ENCODE results near the gene ABL2. TPM values are rescaled to one million over a fixed set of nuclear protein-coding genes. Genes with fewer than 3 reads are reported as not detected.

The ABL2 gene
- total RNA-seq, 2 experiments from 2014 or later: 15.8 to 16.4 TPM

GRCh38 chr1:179082333-179082998, 147.0 kb downstream of the ABL2 start:
- ChIA-PET POLR2A (interaction anchor here (1.2 to 4.3 kb wide), 5 partner anchors 9 to 283 kb away, joined by 3 to 27 read pairs (median 6); partner anchors contain the start of genes AXDND1 and SOAT1), CTCF (interaction anchor here (1.2 kb wide), 1 partner anchor 111 kb away, joined by 3 read pairs; no protein-coding TSS in a partner anchor)
- H3K4me3 ChIP-seq (ENCODE audit: low read length): peak overlapping the region; percentile 82
- ATAC-seq (ENCODE audit: poor library complexity) (peak; percentile 23), DNase-seq (peak; percentile 4 to 56 (median 20))
- H3K36me3 ChIP-seq (ENCODE audit: insufficient read depth, low read length): peaks cover 17% of the 10 kb centered on the region
- Mint-ChIP-seq H3K9me3 (no peaks in the 10 kb centered on the region), H3K4me3 (peak overlapping the region; percentile 99), H3K36me3 (ENCODE audit: low read depth) (peaks cover 22% of the 10 kb centered on the region), H3K4me1 (ENCODE audit: low read depth) (peaks cover 32% of the 10 kb centered on the region), H3K27ac (peak overlapping the region; percentile 92), H3K27me3 (no peaks in the 10 kb centered on the region)
- H3K27ac ChIP-seq (ENCODE audit: low read depth in 1 of 2, low read length in 2 of 2): peak overlapping the region in 1 of 2 donors; percentile 68
- peaks cover 32% of the 10 kb centered on the region for H3K4me1 ChIP-seq (ENCODE audit: insufficient read depth, low read length)
- TF ChIP-seq CTCF (IDR thresholded peaks at IDR 0.05): no peak
- intact Hi-C loops (cut with DNase I, micrococcal nuclease): loop anchor here (5.0 kb wide), 3 partner anchors 40 to 730 kb away; partner anchors contain the start of gene FAM20B (in 1 of the 2)
- no peaks in the 10 kb centered on the region for H3K9me3 ChIP-seq (ENCODE audit: control insufficient read depth in 1 of 2, insufficient read depth in 1 of 2, low read length in 2 of 2)
- no peaks in the 10 kb centered on the region for H3K27me3 ChIP-seq (ENCODE audit: control insufficient read depth in 1 of 2, insufficient read depth in 2 of 2, low read length in 2 of 2)

- H3K4me1 Mint-ChIP-seq (ENCODE audit: low read depth): peaks cover 32% of the 10 kb centered on the region
- Histone ChIP-seq H3K4me3 (ENCODE audit: low read length) (peak within 1 kb of the TSS; percentile 82), H3K4me1 (ENCODE audit: insufficient read depth, low read length) (peaks cover 32% of the 10 kb centered on the region), H3K27ac (ENCODE audit: low read depth in 1 of 2, low read length in 2 of 2) (peak within 1 kb of the TSS; percentile 68 to 81), H3K9me3 (ENCODE audit: control insufficient read depth in 1 of 2, insufficient read depth in 1 of 2, low read length in 2 of 2) (no peaks in the 10 kb centered on the region), H3K36me3 (ENCODE audit: insufficient read depth, low read length) (peaks cover 15% of the 10 kb centered on the region), H3K27me3 (ENCODE audit: control insufficient read depth in 1 of 2, insufficient read depth in 2 of 2, low read length in 2 of 2) (no peaks in the 10 kb centered on the region)
- peak within 1 kb of the TSS; percentile 99 for H3K4me3 Mint-ChIP-seq
- no peaks in the 10 kb centered on the region for H3K9me3 Mint-ChIP-seq
- ChIA-PET CTCF (interaction anchor here (1.6 kb wide), 1 partner anchor 733 kb away, joined by 7 read pairs; no protein-coding TSS in a partner anchor), POLR2A (interaction anchor here (1.0 to 4.3 kb wide), 9 partner anchors 10 to 546 kb away, joined by 3 to 27 read pairs (median 3); partner anchors contain the start of genes AXDND1 and SOAT1)
- TF ChIP-seq CTCF (IDR thresholded peaks at IDR 0.05): no peak
- no peaks in the 10 kb centered on the region for H3K27me3 Mint-ChIP-seq
- peak within 1 kb of the TSS; percentile 92 for H3K27ac Mint-ChIP-seq
- peaks cover 17% of the 10 kb centered on the region for H3K36me3 Mint-ChIP-seq (ENCODE audit: low read depth)
- DNase-seq (peak; percentile 54 to 86 (median 74)), ATAC-seq (ENCODE audit: poor library complexity) (peak; percentile 32)
- intact Hi-C loops (cut with DNase I, micrococcal nuclease): loop anchor here (2.0 to 5.0 kb wide), 11 partner anchors 40 to 730 kb away; partner anchors contain the start of genes FAM20B (in 1 of the 2) and SOAT1 (in 1 of the 2)
Observed at GRCh38 chr1:179081687-179082332, 147.7 kb downstream of the ABL2 start, which contains the start of gene TOR3A. Gene TOR3A, plus strand, starts transcription at chr1:179082070. Its CDS starts 59 bp downstream, at chr1:179082129.
